GM23338 (cell line): Measurements from ENCODE around the gene TFIP11.

Experiments
- CREB1 ChIP-seq: fragments of 250-450 bp; sonication (Bioruptor Pico); IDR thresholded peaks from 2 replicates; pipeline ENCODE4 v1.5.0; 2020; ENCODE audit warnings: low read depth, mild to moderate bottlenecking, moderate library complexity
- CTCF ChIP-seq, 2 experiments: fragments of 200-600 bp in 1 of 2; sonication (generic) in 1 of 2; conservative IDR thresholded peaks; 2 replicates each; pipeline versions ENCODE4 v1.5.1 to v1.6.1; 2016 to 2017; ENCODE audit warnings: antibody characterized with exemption in 2 of 2, low read depth in 2 of 2, mild to moderate bottlenecking in 2 of 2, moderate library complexity in 1 of 2
- EZH2 ChIP-seq: fragments of 200-600 bp; sonication (generic); IDR thresholded peaks from one replicate; pipeline ENCODE4 v1.8.0; 2017; ENCODE audit warnings: antibody characterized with exemption, mild to moderate bottlenecking, low read depth; ENCODE audit not compliant: unreplicated experiment
- EZH2phosphoT487 ChIP-seq: fragments of 200-600 bp; sonication (generic); IDR thresholded peaks from one replicate; pipeline ENCODE4 v1.8.1; 2018; ENCODE audit warnings: antibody characterized with exemption; ENCODE audit not compliant: unreplicated experiment
- JUNB ChIP-seq: IDR thresholded peaks from one replicate; pipeline ENCODE4 v1.6.1; 2016; ENCODE audit warnings: antibody characterized with exemption; ENCODE audit not compliant: unreplicated experiment
- NANOG ChIP-seq: IDR thresholded peaks from 2 replicates; pipeline ENCODE4 v1.6.1; 2016; ENCODE audit warnings: antibody characterized with exemption, borderline replicate concordance
- POLR2AphosphoS5 ChIP-seq: IDR thresholded peaks from 2 replicates; pipeline ENCODE4 v1.6.1; 2016; ENCODE audit warnings: antibody characterized with exemption, low read depth
- REST ChIP-seq: IDR thresholded peaks from one replicate; pipeline ENCODE4 v1.6.1; 2018; ENCODE audit warnings: antibody characterized with exemption; ENCODE audit not compliant: unreplicated experiment
- ZNF114 ChIP-seq: fragments of 250-450 bp; sonication (Bioruptor Pico); IDR thresholded peaks from 2 replicates; pipeline ENCODE4 v1.5.0; 2020; ENCODE audit warnings: mild to moderate bottlenecking, moderate library complexity
- TF ChIP-seq, protein P1 (sequence below): IDR thresholded peaks from 2 replicates; pipeline ENCODE4 v1.6.1; 2016; ENCODE audit warnings: antibody characterized with exemption

DNA sequence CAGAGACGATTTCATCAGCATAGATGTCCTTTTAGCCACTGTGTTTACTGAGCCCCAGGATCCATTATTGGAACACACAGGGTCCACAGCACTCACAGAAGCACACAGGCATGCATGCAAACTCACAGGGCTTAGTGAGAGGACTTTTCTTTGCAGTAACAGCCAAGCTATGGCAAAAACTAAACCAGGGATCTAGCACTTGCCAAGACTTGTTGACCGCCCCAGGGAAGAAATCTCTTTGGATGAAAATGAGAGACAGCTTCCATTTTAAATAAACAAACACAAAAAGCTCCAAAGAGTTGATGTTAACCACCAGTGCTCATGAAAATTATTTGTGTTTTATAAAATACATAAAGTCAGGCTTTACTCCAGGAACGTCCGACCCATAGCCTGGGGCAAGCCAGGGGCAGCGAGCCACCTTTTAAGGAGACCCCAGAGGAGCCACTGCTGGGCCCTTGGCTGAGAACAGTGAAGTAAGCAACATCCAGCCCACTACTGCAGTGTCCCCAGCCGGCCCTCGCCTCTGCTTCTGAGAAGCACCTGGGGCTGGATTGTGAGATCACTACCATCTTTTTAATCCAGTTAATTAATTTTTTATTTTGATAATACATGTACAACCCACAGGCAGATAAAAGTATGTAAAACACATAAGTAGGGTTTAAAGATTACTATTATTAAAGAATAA, 22.0 kb upstream of the TFIP11 start:
- TF ChIP-seq CTCF (conservative IDR thresholded peaks at IDR 0.05; ENCODE audit: low read depth in 2 of 2) (no peak), POLR2AphosphoS5 (no peak), JUNB (no peak), EZH2 (no peak), REST (no peak), NANOG (no peak), ZNF114 (CRISPR knock-in tag) (no peak), EZH2phosphoT487 (no peak), CREB1 (no peak)
- TF ChIP-seq, protein P1, sequence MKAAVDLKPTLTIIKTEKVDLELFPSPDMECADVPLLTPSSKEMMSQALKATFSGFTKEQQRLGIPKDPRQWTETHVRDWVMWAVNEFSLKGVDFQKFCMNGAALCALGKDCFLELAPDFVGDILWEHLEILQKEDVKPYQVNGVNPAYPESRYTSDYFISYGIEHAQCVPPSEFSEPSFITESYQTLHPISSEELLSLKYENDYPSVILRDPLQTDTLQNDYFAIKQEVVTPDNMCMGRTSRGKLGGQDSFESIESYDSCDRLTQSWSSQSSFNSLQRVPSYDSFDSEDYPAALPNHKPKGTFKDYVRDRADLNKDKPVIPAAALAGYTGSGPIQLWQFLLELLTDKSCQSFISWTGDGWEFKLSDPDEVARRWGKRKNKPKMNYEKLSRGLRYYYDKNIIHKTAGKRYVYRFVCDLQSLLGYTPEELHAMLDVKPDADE: no peak
